ENCODE results near the gene CLCN1. TPM values are rescaled to one million over a fixed set of nuclear protein-coding genes. Genes with fewer than 3 reads are reported as not detected.

The CLCN1 gene
- total and polyA plus RNA-seq, 2 donors (not counting 1 experiment from before 2014, with no cell fraction given): under 0.01 TPM; not detected in 1

- H3K27ac ChIP-seq (ENCODE audit: insufficient read depth, low read length): no peak overlapping the region
- TF ChIP-seq EZH2 (IDR thresholded peaks at IDR 0.05; ENCODE audit: low read length, missing control alignments): no peak
- no peak for TF ChIP-seq CTCF (conservative IDR thresholded peaks at IDR 0.05 in 1 of 2, IDR thresholded peaks at IDR 0.05 in 1 of 2; ENCODE audit: low read depth in 1 of 2, low read length in 2 of 2)
- H3K4me2 ChIP-seq (ENCODE audit: extremely low read depth, insufficient read depth, low read length): no peak overlapping the region
These were observed 54.1 kb downstream of the CLCN1 start for GRCh38 chr7:143369678-143370651.

GRCh38 chr7:143372070-143372469 is 56.2 kb downstream of the CLCN1 start:
- no peak overlapping the region for H2AFZ ChIP-seq (ENCODE audit: low read length)
- no peaks in the 10 kb centered on the region for H3K27me3 ChIP-seq (ENCODE audit: control insufficient read depth, insufficient read depth, low read length)
- no peak for TF ChIP-seq EZH2 (IDR thresholded peaks at IDR 0.05; ENCODE audit: low read length, missing control alignments)
- no peak for TF ChIP-seq CTCF (conservative IDR thresholded peaks at IDR 0.05 in 1 of 2, IDR thresholded peaks at IDR 0.05 in 1 of 2; ENCODE audit: low read depth in 1 of 2, low read length in 2 of 2)
- no peak overlapping the region for H3K9ac ChIP-seq (ENCODE audit: insufficient read depth, low read length)
- no peaks in the 10 kb centered on the region for H3K79me2 ChIP-seq (ENCODE audit: control insufficient read depth, insufficient read depth, low read length)
- peak in 1 of 2 donors; percentile 46 for DNase-seq (ENCODE audit: low read depth in 2 of 2)
- H3K27ac ChIP-seq (ENCODE audit: insufficient read depth, low read length): no peak overlapping the region
- no peak overlapping the region for H3K4me3 ChIP-seq (replicated peaks in 1 of 4; ENCODE audit: control extremely low read depth in 1 of 4, insufficient read depth in 1 of 4, low read depth in 3 of 4, low read length in 4 of 4)
- no peaks in the 10 kb centered on the region for H3K9me3 ChIP-seq (ENCODE audit: control insufficient read depth, insufficient read depth, low read depth, low read length)
- H3K4me1 ChIP-seq (ENCODE audit: control insufficient read depth, extremely low read depth, insufficient read depth, low read length): no peaks in the 10 kb centered on the region
- no peaks in the 10 kb centered on the region for H4K20me1 ChIP-seq (ENCODE audit: control insufficient read depth, extremely low read depth, insufficient read depth, low read length)
- no peak overlapping the region for H3K4me2 ChIP-seq (ENCODE audit: extremely low read depth, insufficient read depth, low read length)
- no peaks in the 10 kb centered on the region for H3K36me3 ChIP-seq (ENCODE audit: control insufficient read depth, insufficient read depth, low read length)

More at GRCh38 chr7:143369678-143370651, 54.1 kb downstream of the CLCN1 start:
- Histone ChIP-seq H3K9ac (ENCODE audit: insufficient read depth, low read length) (no peak overlapping the region), H3K36me3 (ENCODE audit: control insufficient read depth, insufficient read depth, low read length) (no peaks in the 10 kb centered on the region), H3K27me3 (ENCODE audit: control insufficient read depth, insufficient read depth, low read length) (peaks cover 9% of the 10 kb centered on the region), H3K4me1 (ENCODE audit: control insufficient read depth, extremely low read depth, insufficient read depth, low read length) (no peaks in the 10 kb centered on the region), H3K9me3 (ENCODE audit: control insufficient read depth, insufficient read depth, low read depth, low read length) (no peaks in the 10 kb centered on the region), H4K20me1 (ENCODE audit: control insufficient read depth, extremely low read depth, insufficient read depth, low read length) (no peaks in the 10 kb centered on the region), H3K79me2 (ENCODE audit: control insufficient read depth, insufficient read depth, low read length) (no peaks in the 10 kb centered on the region), H2AFZ (ENCODE audit: low read length) (no peak overlapping the region), H3K4me3 (replicated peaks in 1 of 4; ENCODE audit: control extremely low read depth in 1 of 4, insufficient read depth in 1 of 4, low read depth in 3 of 4, low read length in 4 of 4) (no peak overlapping the region)
- DNase-seq (ENCODE audit: low read depth in 2 of 2): peak in 1 of 2 donors; percentile 23

- Histone ChIP-seq H3K9ac (ENCODE audit: insufficient read depth, low read length) (no peak overlapping the region), H2AFZ (ENCODE audit: low read length) (no peak overlapping the region), H3K27me3 (ENCODE audit: control insufficient read depth, insufficient read depth, low read length) (no peaks in the 10 kb centered on the region), H3K36me3 (ENCODE audit: control insufficient read depth, insufficient read depth, low read length) (no peaks in the 10 kb centered on the region), H3K4me3 (replicated peaks in 1 of 4; ENCODE audit: control extremely low read depth in 1 of 4, insufficient read depth in 1 of 4, low read depth in 3 of 4, low read length in 4 of 4) (no peak overlapping the region), H4K20me1 (ENCODE audit: control insufficient read depth, extremely low read depth, insufficient read depth, low read length) (no peaks in the 10 kb centered on the region), H3K4me2 (ENCODE audit: extremely low read depth, insufficient read depth, low read length) (no peak overlapping the region), H3K9me3 (ENCODE audit: control insufficient read depth, insufficient read depth, low read depth, low read length) (no peaks in the 10 kb centered on the region), H3K4me1 (ENCODE audit: control insufficient read depth, extremely low read depth, insufficient read depth, low read length) (no peaks in the 10 kb centered on the region), H3K27ac (ENCODE audit: insufficient read depth, low read length) (no peak overlapping the region), H3K79me2 (ENCODE audit: control insufficient read depth, insufficient read depth, low read length) (no peaks in the 10 kb centered on the region)
- DNase-seq (ENCODE audit: low read depth in 2 of 2): no peak
- TF ChIP-seq EZH2 (IDR thresholded peaks at IDR 0.05; ENCODE audit: low read length, missing control alignments) (no peak), CTCF (conservative IDR thresholded peaks at IDR 0.05 in 1 of 2, IDR thresholded peaks at IDR 0.05 in 1 of 2; ENCODE audit: low read depth in 1 of 2, low read length in 2 of 2) (peak in 1 of 2 donors; percentile 3)
These were observed 57.4 kb downstream of the CLCN1 start for GRCh38 chr7:143373255-143373794.

Measured in fibroblast of lung (primary cell).